IPS DF 19.7 (cell line): ENCODE measurements around the gene GNAO1.
A peak's percentile ranks its signal among the peaks of the same experiment; 100 is the strongest.

Source experiments
- DNase-seq: peaks from one replicate; pipeline ENCODE4 v3.0.0-alpha.2; 2013; ENCODE audit warnings: low read depth, low spot score

Gene GNAO1

GRCh38 chr16:56191156-56191815, at the start of gene GNAO1:
GNAO1 (plus strand) TSS chr16:56191489; CDS start chr16:56192236, 747 bp downstream.
- no peak for DNase-seq

DNA sequence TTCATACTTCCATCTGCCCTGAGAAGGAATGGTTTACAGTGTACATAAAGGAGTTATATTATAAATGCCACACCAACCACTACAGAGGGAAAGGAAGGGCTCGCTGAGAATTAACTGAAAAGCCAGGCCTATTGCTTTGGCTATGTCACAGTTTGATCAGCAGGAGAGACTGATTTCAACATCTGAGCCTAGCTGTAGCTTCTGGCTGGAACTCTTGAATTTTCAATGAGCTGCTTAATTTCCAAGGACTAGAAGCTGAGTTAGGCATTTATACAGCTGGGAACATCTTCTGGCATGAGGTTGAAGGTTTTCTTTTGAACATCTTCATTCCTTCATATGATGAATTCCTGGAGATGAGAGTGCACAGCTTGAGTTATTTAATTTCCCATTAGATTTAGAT, 47.6 kb upstream of the GNAO1 start:
- DNase-seq, result no peak

DNA sequence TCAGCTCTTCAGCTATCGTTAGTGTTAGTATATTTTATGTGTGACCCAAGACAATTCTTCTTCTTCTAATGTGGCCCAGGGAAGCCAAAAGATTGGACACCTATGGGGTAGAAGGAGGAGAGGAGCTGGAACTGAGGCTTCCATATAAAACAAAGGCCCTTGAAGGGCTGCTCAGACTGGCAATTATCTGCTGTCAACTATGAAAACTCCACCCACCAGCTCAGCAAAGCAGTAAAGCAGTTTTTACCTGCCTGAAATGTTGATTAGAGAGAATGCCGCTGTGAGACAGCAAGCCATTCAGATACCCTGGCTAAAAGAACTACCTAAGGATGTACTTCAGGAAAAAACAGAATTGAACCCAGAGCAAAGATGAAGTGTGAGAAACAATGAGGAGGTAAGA, 45.9 kb upstream of the GNAO1 start:
- peak; percentile 3 for DNase-seq

- no peak for DNase-seq
Observed at GRCh38 chr16:56151621-56152020, 39.7 kb upstream of the GNAO1 start.

DNA sequence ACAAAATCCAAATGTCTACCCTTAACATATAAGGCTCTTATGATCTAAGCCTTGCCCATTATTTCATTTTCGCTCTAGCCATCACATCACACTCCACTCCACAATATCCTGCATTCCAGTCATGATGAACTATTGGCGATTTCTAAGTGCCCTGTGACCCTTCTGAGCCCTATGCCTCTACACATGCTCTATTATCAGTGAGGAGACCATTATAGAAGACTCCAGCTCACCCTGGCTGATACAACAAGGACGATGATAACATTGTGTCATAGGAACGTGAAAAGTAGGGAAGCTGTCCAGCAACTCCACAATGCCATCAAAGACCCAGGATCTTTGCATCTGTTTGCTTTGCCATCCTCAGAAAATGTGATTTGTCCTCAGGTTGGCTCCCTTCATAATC, 29.6 kb upstream of the GNAO1 start:
- no peak for DNase-seq

DNA sequence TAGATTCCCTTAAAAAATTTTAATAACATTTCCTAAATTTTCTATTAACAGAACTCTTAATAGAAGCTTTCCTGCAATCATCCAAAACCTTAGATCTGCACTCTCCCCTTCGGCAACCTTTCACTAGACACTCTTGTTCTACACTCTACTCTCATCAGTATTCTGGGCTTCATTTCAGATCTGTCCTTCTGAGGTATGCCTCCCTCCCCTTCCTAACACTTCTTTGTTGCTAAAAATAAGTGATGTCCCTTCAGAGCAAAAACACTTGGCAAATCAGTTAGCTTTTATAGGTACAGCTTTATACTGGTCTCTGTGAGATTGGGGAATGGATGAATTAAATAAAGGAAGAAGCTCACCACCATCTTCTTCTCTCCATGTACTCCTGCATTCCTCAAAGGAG, 28.2 kb upstream of the GNAO1 start:
- DNase-seq, result no peak

DNA sequence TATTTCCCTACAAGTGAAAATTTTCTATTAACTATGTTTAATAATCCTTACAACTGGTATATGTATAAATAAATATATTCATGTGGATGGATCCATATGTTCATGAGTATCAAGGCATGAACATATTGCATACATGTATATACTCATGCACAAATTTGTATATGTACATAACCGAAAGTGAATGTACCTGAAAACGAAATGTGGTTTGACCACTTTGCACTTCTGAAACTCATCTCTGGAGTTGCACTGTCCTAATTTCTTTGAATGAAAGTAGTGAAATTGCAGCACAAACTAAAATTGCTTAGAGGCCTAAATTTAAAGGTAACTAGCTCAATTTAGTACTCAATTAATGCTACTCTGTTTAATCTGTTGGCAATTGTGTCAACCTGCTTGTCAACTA, 27.4 kb upstream of the GNAO1 start:
- DNase-seq, result no peak

DNA sequence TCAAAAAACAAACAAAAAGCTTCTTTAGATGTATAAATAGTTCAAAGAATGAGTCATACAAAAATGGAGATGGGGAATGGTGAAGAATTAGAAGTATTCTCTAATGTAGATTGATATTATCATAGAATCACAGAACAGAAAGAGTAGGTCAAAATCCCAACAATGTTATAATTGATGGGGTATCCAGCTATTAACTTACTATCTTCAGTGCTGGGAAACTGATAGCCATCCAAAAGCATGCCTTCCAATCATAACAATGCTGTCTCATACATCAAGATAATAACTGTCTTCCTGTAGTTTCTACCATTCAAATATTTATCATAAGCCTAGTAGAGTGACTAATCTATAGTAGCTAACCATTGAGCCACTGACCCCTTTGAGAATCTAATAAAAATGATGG, 26.7 kb upstream of the GNAO1 start:
- DNase-seq, result no peak

DNA sequence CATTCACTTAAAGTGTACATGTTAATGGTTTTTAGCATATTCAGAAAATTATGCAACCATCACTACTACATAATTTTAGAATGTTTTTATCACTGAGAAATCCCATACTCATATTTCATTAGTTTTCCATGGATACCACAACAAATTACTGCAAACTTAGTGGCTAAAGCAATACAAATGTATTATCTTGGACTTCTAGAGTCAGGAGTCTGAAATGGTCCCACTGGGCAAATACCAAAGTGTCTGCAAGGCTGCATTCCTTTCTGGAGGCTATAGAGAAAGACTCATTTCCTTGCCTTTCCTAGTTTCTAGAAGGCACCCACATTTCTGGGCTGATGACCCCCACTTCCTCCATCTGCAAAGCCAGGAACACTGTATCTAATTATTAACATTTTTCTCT, 16.9 kb upstream of the GNAO1 start:
- no peak for DNase-seq

GRCh38 chr16:56181401-56181800, 9.9 kb upstream of the GNAO1 start:
- no peak for DNase-seq

GRCh38 chr16:56183266-56183665, 8.0 kb upstream of the GNAO1 start:
- no peak for DNase-seq

GRCh38 chr16:56190048-56190676, 1.1 kb upstream of the GNAO1 start:
- DNase-seq, result no peak

- no peak for DNase-seq
Observed at GRCh38 chr16:56190677-56191155, 573 bp upstream of the GNAO1 start.

DNA sequence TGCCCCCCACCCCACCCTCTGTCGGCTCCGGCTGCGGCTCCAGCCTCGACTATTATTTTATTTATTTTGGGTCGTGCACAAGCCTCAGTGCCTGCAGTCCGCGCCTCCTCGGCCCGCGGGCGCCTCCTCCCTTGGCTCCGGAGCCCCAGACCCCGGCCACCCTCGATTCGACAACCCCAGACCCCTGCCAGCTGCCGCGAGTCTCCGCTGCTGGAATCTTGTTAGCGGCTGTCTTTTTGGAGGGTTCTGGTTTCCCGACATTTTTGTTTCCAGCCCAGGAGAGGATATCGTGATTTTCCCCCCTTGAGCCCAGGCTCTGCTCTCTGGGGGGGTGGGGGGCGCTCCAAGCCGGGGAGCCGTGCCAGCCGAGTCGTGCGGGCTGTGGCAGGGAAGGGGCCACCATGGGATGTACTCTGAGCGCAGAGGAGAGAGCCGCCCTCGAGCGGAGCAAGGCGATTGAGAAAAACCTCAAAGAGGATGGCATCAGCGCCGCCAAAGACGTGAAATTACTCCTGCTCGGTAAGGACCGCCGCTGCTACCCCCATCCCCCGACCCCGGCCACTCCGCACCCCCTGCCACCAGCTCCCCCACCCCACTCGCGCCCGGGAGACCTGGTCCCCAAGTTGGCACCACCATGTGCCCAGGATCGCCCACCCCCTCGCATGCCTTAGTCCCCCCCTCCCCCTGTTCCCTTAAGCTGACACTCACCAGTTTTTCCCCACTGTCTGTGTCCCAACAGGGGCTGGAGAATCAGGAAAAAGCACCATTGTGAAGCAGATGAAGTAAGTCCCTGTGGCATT, 746 bp downstream of the GNAO1 start:
- DNase-seq, result no peak

DNA sequence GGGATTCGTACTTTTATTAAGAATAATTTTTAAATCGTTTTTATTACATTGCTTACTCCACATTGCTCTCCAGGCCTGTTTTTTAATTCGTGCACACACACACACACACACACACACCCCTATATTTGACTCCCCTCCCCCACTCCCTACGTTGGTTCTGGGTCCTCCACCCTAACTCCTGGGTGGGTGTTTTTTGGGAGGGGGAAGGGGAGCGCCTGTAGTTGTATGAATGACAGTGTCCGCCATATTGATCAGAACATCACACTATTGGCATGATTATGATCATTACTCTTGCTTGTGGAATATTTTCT, 1.3 kb downstream of the GNAO1 start:
- DNase-seq, result no peak

DNA sequence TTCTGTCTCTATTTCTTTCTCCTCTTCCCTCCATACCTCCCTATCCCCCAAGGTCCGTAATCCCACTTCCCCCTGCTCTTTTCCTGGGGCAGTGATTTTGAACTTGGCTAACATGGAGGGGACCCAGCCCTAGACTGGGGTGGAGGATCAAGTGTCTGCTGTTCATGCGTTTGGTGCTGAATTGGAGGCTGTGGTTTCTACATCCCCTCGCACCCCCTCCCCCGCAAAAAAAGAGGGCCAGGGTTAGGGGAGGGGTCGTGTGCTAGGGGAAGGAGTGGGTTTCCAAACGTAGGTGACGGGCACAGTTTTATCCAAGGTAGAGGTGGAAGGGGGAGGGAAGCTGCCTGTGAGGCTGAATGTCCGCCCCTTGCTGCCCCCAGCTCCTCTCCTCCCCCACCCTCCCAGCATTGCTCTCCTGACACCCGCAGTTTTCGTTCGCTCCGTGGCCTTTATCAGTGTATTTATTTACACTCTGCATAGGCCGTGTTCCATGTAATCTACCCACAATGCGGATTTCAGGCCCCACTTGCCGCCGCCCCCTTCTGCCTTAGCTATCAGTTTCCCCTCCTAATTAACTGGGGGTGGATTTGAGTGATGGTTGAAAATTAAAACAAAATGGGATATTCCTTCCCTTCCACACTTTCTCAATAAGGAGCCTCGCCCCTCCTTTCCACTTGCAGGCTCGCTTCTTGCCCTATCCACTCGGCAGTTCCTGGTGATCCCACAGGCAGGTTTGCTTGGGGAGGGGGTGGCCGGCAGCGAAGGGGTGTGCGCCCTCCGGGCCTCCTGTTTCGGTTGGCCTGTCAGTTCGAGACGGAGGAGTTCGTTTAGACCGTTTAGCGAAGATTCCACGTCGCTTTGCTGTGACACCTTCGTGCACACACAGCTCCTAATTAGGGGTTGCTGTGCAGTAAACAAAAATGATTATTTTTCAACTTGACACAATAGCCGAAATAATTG, 2.0 kb downstream of the GNAO1 start:
- DNase-seq, result no peak

DNA sequence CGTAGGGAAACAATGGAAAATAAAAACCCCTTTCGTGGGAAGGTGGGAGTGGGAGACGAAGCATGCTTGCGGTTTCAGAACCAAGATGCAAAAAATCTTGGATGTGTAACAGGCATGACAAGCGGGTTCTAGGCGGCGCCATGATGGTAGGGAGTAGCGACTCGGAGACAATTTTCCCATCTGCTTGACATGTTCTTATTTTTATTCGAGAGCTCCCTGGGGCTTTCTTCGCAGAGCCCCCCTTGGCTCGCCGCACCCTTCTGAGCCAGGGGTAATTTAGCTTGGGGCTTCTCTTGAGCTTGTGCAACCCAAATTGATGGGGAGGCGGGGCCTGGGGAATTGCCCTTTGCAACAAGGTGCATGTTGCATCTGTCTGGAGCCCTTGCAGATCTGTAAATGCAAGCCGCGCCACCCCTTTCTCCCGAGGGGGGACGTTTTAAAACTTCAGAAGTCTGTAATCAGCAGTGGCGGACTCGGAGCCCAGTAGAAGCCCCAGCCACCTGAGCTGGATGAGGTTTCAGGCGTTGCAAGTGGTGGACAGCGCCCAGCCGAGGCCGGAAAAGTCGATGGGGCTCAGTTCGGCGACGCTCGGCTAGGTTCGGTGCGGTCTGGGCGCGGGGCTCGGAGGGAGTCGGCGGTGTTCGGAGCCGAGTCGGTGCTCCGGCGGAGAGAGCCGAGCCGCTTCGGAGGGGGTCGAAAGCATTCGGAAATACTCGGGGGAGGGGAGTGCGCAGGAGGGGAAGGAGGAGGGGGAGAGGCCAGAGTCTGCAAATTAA, 2.9 kb downstream of the GNAO1 start:
- peak; percentile 60 for DNase-seq

- no peak for DNase-seq
Observed at GRCh38 chr16:56195151-56195550, 3.9 kb downstream of the GNAO1 start.

DNA sequence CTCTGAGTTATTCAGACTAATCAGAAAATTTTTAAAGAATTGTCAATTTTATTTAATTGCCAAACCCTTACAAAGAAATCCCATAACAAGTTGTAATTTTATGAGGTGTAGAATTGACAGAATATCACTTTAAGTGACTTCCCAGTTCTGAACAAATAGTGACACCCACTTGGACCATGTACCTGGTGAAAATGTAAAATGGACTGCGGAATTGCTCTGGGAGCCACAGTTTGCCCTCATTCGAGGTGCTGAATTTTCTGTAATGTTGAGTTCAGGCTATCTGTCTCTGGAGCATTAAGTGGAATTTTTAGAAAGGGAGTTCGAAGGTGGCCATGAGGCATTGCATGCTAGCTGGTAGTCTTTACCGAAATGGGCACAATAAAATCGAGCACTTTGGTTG, 5.1 kb downstream of the GNAO1 start:
- no peak for DNase-seq

GRCh38 chr16:56197192-56197992, 6.1 kb downstream of the GNAO1 start:
- DNase-seq, result no peak
